Cardiac muscle cell (in vitro differentiated cells and primary cell): Measurements from ENCODE around the gene CABP2. TPM values are rescaled to one million over a fixed set of nuclear protein-coding genes. Genes with fewer than 3 reads are reported as not detected.
A peak's percentile ranks its signal among the peaks of the same experiment; 100 is the strongest.

Source experiments
- DNase-seq, 2 donors: peaks; one replicate each; pipeline versions ENCODE4 v3.0.0 to v3.0.0-alpha.2; 2010 to 2017; ENCODE audit warnings: low read depth in 1 of 2, low spot score in 1 of 2
- H3K27ac ChIP-seq: fragments of 200-600 bp; sonication (generic); 2 replicates; pipeline ENCODE4 v1.5.1; 2016
- H3K27me3 ChIP-seq: fragments of 200-600 bp; sonication (generic); 2 replicates; pipeline ENCODE4 v1.6.0; 2016; ENCODE audit warnings: control low read depth
- H3K36me3 ChIP-seq: fragments of 200-600 bp; sonication (generic); 2 replicates; pipeline ENCODE4 v1.5.1; 2016; ENCODE audit warnings: control low read depth
- H3K4me1 ChIP-seq: fragments of 200-600 bp; sonication (generic); 2 replicates; pipeline ENCODE4 v1.8.1; 2017; ENCODE audit warnings: low read depth, mild to moderate bottlenecking, mixed run types
- H3K4me3 ChIP-seq: fragments of 200-600 bp; sonication (generic); 2 replicates; pipeline ENCODE4 v1.5.1; 2016; ENCODE audit warnings: mild to moderate bottlenecking
- H3K9me3 ChIP-seq: fragments of 200-600 bp; sonication (generic); 2 replicates; pipeline ENCODE4 v1.5.1; 2017; ENCODE audit warnings: low read depth, mild to moderate bottlenecking, control low read depth
- CTCF ChIP-seq: IDR thresholded peaks from 2 replicates; pipeline ENCODE4 v1.5.1; 2012; ENCODE audit warnings: low read depth, mild to moderate bottlenecking, low read length
- polyA plus RNA-seq: library from polyadenylated mRNA; unstranded; fragments of >200 nt; fragmentation: Nextera tagmentation; extraction: Ambion mirVana; gene quantifications from 2 replicates; pipeline ENCODE4 v1.2.1, GENCODE V29; 2016
- total RNA-seq: library from RNA; depleted of rRNA; stranded (reverse); fragments of >200 nt; gene quantifications from 2 replicates; pipeline ENCODE4 v1.2.3, GENCODE V29; 2016

The CABP2 gene
- total and polyA plus RNA-seq, 2 experiments from 2014 or later: not detected

DNA sequence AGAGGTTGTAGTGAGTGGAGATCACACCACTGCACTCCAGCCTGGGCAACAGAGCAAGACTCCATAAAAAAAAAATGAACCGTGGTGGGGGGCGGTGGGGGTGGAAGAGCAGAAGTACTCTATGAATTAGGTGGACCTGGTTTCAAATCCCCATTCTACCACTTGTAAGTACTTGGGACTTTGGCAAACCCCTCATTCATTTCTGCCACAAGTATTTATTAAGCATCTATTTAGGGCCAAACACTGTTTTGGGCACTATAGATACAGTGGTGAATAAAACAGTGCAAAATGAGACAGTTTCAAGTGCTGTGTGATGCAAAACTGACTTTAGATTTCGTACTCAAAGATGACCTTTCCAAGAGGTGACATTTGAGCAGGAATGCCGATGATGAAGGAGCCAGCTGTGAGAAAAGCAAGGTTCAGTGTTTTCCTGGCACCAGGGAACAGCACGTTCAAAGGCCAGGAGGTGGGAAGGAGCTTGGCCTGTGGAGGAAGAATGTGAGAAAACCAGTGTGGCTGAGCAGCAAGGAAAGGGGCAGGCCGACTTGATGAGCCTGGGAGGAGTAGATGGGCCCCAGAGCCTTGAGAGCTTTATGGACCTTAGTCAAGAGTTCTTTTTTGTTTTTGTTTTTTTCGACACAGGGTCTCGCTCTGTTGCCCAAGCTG is 52.8 kb downstream of the CABP2 start:
- peaks cover 4% of the 10 kb centered on the region for H3K4me1 ChIP-seq
- H3K27ac ChIP-seq: no peak overlapping the region
- no peaks in the 10 kb centered on the region for H3K9me3 ChIP-seq
- no peak for TF ChIP-seq CTCF
- no peaks in the 10 kb centered on the region for H3K27me3 ChIP-seq
- H3K4me3 ChIP-seq: no peak overlapping the region
- no peak for DNase-seq
- no peaks in the 10 kb centered on the region for H3K36me3 ChIP-seq

DNA sequence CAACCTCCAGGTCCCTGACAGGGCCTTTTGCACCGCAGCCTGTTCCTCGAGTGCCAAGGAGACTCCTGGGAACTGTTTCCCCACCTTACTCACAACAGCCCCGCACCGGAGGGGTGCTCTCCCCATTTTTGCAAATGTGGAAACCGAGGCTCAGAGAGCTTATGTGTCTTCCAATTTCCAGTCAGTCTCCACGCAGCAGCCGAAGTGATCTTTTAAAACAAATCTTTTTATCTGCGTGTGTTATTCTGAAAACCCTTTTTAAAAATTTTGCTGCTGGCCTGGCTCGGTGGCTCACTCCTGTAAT is 53.8 kb downstream of the CABP2 start:
- H3K36me3 ChIP-seq: no peaks in the 10 kb centered on the region
- H3K4me1 ChIP-seq: peaks cover 4% of the 10 kb centered on the region
- no peaks in the 10 kb centered on the region for H3K27me3 ChIP-seq
- peak overlapping the region; percentile 59 for H3K27ac ChIP-seq
- no peak for TF ChIP-seq CTCF
- no peak for DNase-seq
- H3K4me3 ChIP-seq: peak overlapping the region; percentile 86
- no peaks in the 10 kb centered on the region for H3K9me3 ChIP-seq

Other genes with a start within 250 kb of the CABP2 start
- gene ANKRD13D, start 234.1 kb downstream of the CABP2 start, total RNA-seq: 50.7 and 53.5 TPM in 2 replicates
- 39.4 and 47.6 TPM in 2 replicates for gene ANKRD13D, start 234.1 kb downstream of the CABP2 start, polyA plus RNA-seq
- gene SSH3, start 219.9 kb downstream of the CABP2 start, total RNA-seq: 18.7 and 39.9 TPM in 2 replicates
- 26.7 and 28.0 TPM in 2 replicates for gene SSH3, start 219.9 kb downstream of the CABP2 start, polyA plus RNA-seq
- gene POLD4, start 169.9 kb downstream of the CABP2 start, total RNA-seq: 64.4 and 74.9 TPM in 2 replicates
- gene POLD4, start 169.9 kb downstream of the CABP2 start, polyA plus RNA-seq: 49.8 and 51.9 TPM in 2 replicates
- 1.1 and 2.4 TPM in 2 replicates for gene CLCF1, start 149.8 kb downstream of the CABP2 start, total RNA-seq
- 0.09 and 0.16 TPM in 2 replicates for gene CLCF1, start 149.8 kb downstream of the CABP2 start, polyA plus RNA-seq
- 24.4 and 27.5 TPM in 2 replicates for gene RAD9A, start 131.5 kb downstream of the CABP2 start, total RNA-seq
- 22.2 and 25.2 TPM in 2 replicates for gene RAD9A, start 131.5 kb downstream of the CABP2 start, polyA plus RNA-seq
- gene PPP1CA, start 121.6 kb downstream of the CABP2 start, total RNA-seq: 142 and 174 TPM in 2 replicates
- gene PPP1CA, start 121.6 kb downstream of the CABP2 start, polyA plus RNA-seq: 179 and 235 TPM in 2 replicates
- 0.11 TPM in 1 of 2 replicates, not detected in the other for gene TBC1D10C, start 119.4 kb downstream of the CABP2 start, total RNA-seq
- gene TBC1D10C, start 119.4 kb downstream of the CABP2 start, polyA plus RNA-seq: 0.23 and 1.2 TPM in 2 replicates
- gene CARNS1, start 107.8 kb downstream of the CABP2 start, total RNA-seq: 1.4 and 1.6 TPM in 2 replicates
- gene CARNS1, start 107.8 kb downstream of the CABP2 start, polyA plus RNA-seq: 2.1 and 4.8 TPM in 2 replicates
- gene RPS6KB2, start 95.0 kb downstream of the CABP2 start, total RNA-seq: 88.0 and 97.0 TPM in 2 replicates
- 92.5 and 93.8 TPM in 2 replicates for gene RPS6KB2, start 95.0 kb downstream of the CABP2 start, polyA plus RNA-seq
- 4.1 and 6.1 TPM in 2 replicates for gene PTPRCAP, start 85.8 kb downstream of the CABP2 start, total RNA-seq
- gene PTPRCAP, start 85.8 kb downstream of the CABP2 start, polyA plus RNA-seq: 2.5 and 3.2 TPM in 2 replicates
- 59.9 and 74.7 TPM in 2 replicates for gene CORO1B, start 80.0 kb downstream of the CABP2 start, total RNA-seq
- 51.1 and 61.5 TPM in 2 replicates for gene CORO1B, start 80.0 kb downstream of the CABP2 start, polyA plus RNA-seq
- 0.35 TPM in 1 of 2 replicates, not detected in the other for gene GPR152, start 70.7 kb downstream of the CABP2 start, total RNA-seq
- not detected in 2 replicates for gene GPR152, start 70.7 kb downstream of the CABP2 start, polyA plus RNA-seq
- gene CABP4, start 68.1 kb downstream of the CABP2 start, total RNA-seq: 0.32 TPM in 1 of 2 replicates, not detected in the other
- gene CABP4, start 68.1 kb downstream of the CABP2 start, polyA plus RNA-seq: 0.55 TPM in 1 of 2 replicates, not detected in the other
- 166 and 326 TPM in 2 replicates for gene TMEM134, start 54.2 kb downstream of the CABP2 start, total RNA-seq
- gene TMEM134, start 54.2 kb downstream of the CABP2 start, polyA plus RNA-seq: 255 and 272 TPM in 2 replicates
- gene AIP, start 40.4 kb downstream of the CABP2 start, total RNA-seq: 64.7 and 73.7 TPM in 2 replicates
- gene AIP, start 40.4 kb downstream of the CABP2 start, polyA plus RNA-seq: 40.4 and 46.4 TPM in 2 replicates
- 58.5 and 117 TPM in 2 replicates for gene PITPNM1, start 18.1 kb downstream of the CABP2 start, total RNA-seq
- 24.8 and 26.3 TPM in 2 replicates for gene PITPNM1, start 18.1 kb downstream of the CABP2 start, polyA plus RNA-seq
- gene CDK2AP2, start 15.3 kb downstream of the CABP2 start, total RNA-seq: 38.5 and 78.0 TPM in 2 replicates
- 60.8 and 136 TPM in 2 replicates for gene CDK2AP2, start 15.3 kb downstream of the CABP2 start, polyA plus RNA-seq
- gene GSTP1, start 60.4 kb upstream of the CABP2 start, total RNA-seq: 957 and 1,963 TPM in 2 replicates
- 788 and 1,052 TPM in 2 replicates for gene GSTP1, start 60.4 kb upstream of the CABP2 start, polyA plus RNA-seq
- gene NDUFV1, start 83.5 kb upstream of the CABP2 start, total RNA-seq: 430 and 526 TPM in 2 replicates
- gene NDUFV1, start 83.5 kb upstream of the CABP2 start, polyA plus RNA-seq: 447 and 449 TPM in 2 replicates
- gene NUDT8, start 106.5 kb upstream of the CABP2 start, total RNA-seq: 6.9 and 24.3 TPM in 2 replicates
- gene NUDT8, start 106.5 kb upstream of the CABP2 start, polyA plus RNA-seq: 17.3 and 18.7 TPM in 2 replicates
- gene TBX10, start 116.3 kb upstream of the CABP2 start, total RNA-seq: not detected in 2 replicates
- gene TBX10, start 116.3 kb upstream of the CABP2 start, polyA plus RNA-seq: 1.1 and 1.2 TPM in 2 replicates
- not detected in 2 replicates for gene ACY3, start 127.3 kb upstream of the CABP2 start, total RNA-seq
- not detected in 2 replicates for gene ACY3, start 127.3 kb upstream of the CABP2 start, polyA plus RNA-seq
- gene ALDH3B2, start 151.2 kb upstream of the CABP2 start, total RNA-seq: 0.21 TPM in 1 of 2 replicates, not detected in the other
- gene ALDH3B2, start 151.2 kb upstream of the CABP2 start, polyA plus RNA-seq: not detected in 2 replicates